Body of pancreas (tissue), 4 donors: ENCODE data around the gene PCDHB13.
"Not testable (repeated sequence)": the region's sequence is repeated elsewhere in the genome, so short reads cannot be mapped to it uniquely, and the experiment has no call there.

ENCODE experiments used
- CTCF ChIP-seq, 7 experiments: fragments of 450-650 bp in 4 of 7; fragments of 200-600 bp in 3 of 7; sonication (generic) in 3 of 7; IDR thresholded peaks; one replicate each; pipeline ENCODE4 v1.5.1; 2016 to 2019; ENCODE audit warnings: antibody characterized with exemption in 7 of 7
- POLR2A ChIP-seq, 3 donors: fragments of 450-650 bp; IDR thresholded peaks; one replicate each; pipeline ENCODE4 v1.6.1; 2016; ENCODE audit warnings: antibody characterized with exemption in 3 of 3, mild to moderate bottlenecking in 2 of 3

GRCh38 chr5:141184117-141184855 is 29.4 kb upstream of the PCDHB13 start:
- not testable (repeated sequence) for TF ChIP-seq POLR2A, CTCF (IDR thresholded peaks at IDR 0.05)
